ENCODE measurements around the gene CKMT1B.
"Not testable (repeated sequence)": the region's sequence is repeated elsewhere in the genome, so short reads cannot be mapped to it uniquely, and the experiment has no call there.

Gene CKMT1B

GRCh38 chr15:43550527-43551363, 43.1 kb upstream of the CKMT1B start:
- Histone ChIP-seq H3K23ac (ENCODE audit: low read depth, low read length, poor library complexity) (no peak overlapping the region), H2BK12ac (ENCODE audit: low read length) (no peak overlapping the region), H3K9ac (ENCODE audit: low read depth, low read length, poor library complexity) (no peak overlapping the region), H2BK120ac (ENCODE audit: low read depth, low read length) (no peak overlapping the region), H3K4me2 (ENCODE audit: insufficient read depth, low read length, poor library complexity, severe bottlenecking) (no peak overlapping the region), H3K27ac (replicated peaks; ENCODE audit: low read length) (no peak overlapping the region), H3K4ac (ENCODE audit: low read length) (no peak overlapping the region), H4K8ac (ENCODE audit: low read depth, low read length) (no peak overlapping the region), H3K4me3 (ENCODE audit: low read length in 2 of 2) (no peak overlapping the region), H3K36me3 (replicated peaks in 1 of 2; ENCODE audit: control insufficient read depth in 2 of 2, insufficient read depth in 2 of 2, low read length in 2 of 2) (no peaks in the 10 kb centered on the region), H3K4me1 (ENCODE audit: control insufficient read depth in 2 of 2, insufficient read depth in 1 of 2, low read depth in 1 of 2, low read length in 2 of 2) (no peaks in the 10 kb centered on the region), H3K27me3 (ENCODE audit: control insufficient read depth in 3 of 3, insufficient read depth in 3 of 3, low read depth in 1 of 3, low read length in 3 of 3) (no peaks in the 10 kb centered on the region), H3K79me1 (ENCODE audit: low read depth, low read length) (no peaks in the 10 kb centered on the region), H3K14ac (ENCODE audit: low read length) (no peak overlapping the region), H2BK5ac (ENCODE audit: low read length) (no peak overlapping the region), H4K91ac (ENCODE audit: low read depth, low read length, poor library complexity) (no peak overlapping the region), H2BK15ac (ENCODE audit: low read length) (no peak overlapping the region), H2AFZ (ENCODE audit: low read length) (no peak overlapping the region), H3K9me3 (replicated peaks in 1 of 2; ENCODE audit: control insufficient read depth in 2 of 2, insufficient read depth in 1 of 2, low read depth in 1 of 2, low read length in 2 of 2) (peaks cover 0 to 6% of the 10 kb centered on the region in 2 donors), H3K18ac (ENCODE audit: low read length) (no peak overlapping the region), H2AK5ac (ENCODE audit: low read depth, low read length) (no peak overlapping the region)
- DNase-seq (ENCODE audit: low spot score), result no peak
- no CpG with 5 or more reads among the region's 10 CpGs for WGBS, 2 donors (ENCODE audit: extremely low coverage in 2 of 2, insufficient read length in 2 of 2, insufficient replicate concordance in 1 of 2)

DNA sequence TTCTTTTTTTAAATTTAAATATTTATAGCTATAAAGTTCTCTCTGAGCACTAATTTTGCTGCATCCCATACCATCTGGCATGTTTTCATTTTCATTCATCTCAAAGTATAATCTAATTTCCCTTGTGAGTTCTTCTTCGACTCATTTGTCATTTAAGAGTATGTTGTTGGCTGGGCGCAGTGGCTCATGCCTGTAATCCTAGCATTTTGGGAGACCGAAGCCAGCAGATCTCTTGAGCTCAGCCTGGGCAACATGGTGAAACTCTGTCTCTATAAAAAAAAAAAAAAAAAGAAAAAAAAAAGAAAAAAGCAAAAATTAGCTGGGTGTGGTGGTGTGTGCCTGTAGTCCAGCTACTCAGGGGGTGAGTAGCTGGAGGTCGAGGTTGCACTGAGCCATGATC, 41.6 kb upstream of the CKMT1B start:
- Histone ChIP-seq H3K4ac (ENCODE audit: low read length) (no peak overlapping the region), H3K18ac (ENCODE audit: low read length) (no peak overlapping the region), H3K27me3 (ENCODE audit: control insufficient read depth in 3 of 3, insufficient read depth in 3 of 3, low read depth in 1 of 3, low read length in 3 of 3) (no peaks in the 10 kb centered on the region), H3K14ac (ENCODE audit: low read length) (no peak overlapping the region), H4K91ac (ENCODE audit: low read depth, low read length, poor library complexity) (no peak overlapping the region), H3K4me3 (ENCODE audit: low read length in 2 of 2) (no peak overlapping the region), H2BK15ac (ENCODE audit: low read length) (no peak overlapping the region), H3K9ac (ENCODE audit: low read depth, low read length, poor library complexity) (no peak overlapping the region), H2AK5ac (ENCODE audit: low read depth, low read length) (no peak overlapping the region), H3K36me3 (replicated peaks in 1 of 2; ENCODE audit: control insufficient read depth in 2 of 2, insufficient read depth in 2 of 2, low read length in 2 of 2) (no peaks in the 10 kb centered on the region), H2BK5ac (ENCODE audit: low read length) (no peak overlapping the region), H3K4me1 (ENCODE audit: control insufficient read depth in 2 of 2, insufficient read depth in 1 of 2, low read depth in 1 of 2, low read length in 2 of 2) (no peaks in the 10 kb centered on the region), H3K23ac (ENCODE audit: low read depth, low read length, poor library complexity) (no peak overlapping the region), H2BK120ac (ENCODE audit: low read depth, low read length) (no peak overlapping the region), H2AFZ (ENCODE audit: low read length) (no peak overlapping the region), H3K4me2 (ENCODE audit: insufficient read depth, low read length, poor library complexity, severe bottlenecking) (no peak overlapping the region), H3K79me1 (ENCODE audit: low read depth, low read length) (no peaks in the 10 kb centered on the region), H2BK12ac (ENCODE audit: low read length) (no peak overlapping the region), H4K8ac (ENCODE audit: low read depth, low read length) (no peak overlapping the region), H3K27ac (replicated peaks; ENCODE audit: low read length) (no peak overlapping the region), H3K9me3 (replicated peaks in 1 of 2; ENCODE audit: control insufficient read depth in 2 of 2, insufficient read depth in 1 of 2, low read depth in 1 of 2, low read length in 2 of 2) (peaks cover 0 to 6% of the 10 kb centered on the region in 2 donors)
- WGBS, 2 donors (ENCODE audit: extremely low coverage in 2 of 2, insufficient read length in 2 of 2, insufficient replicate concordance in 1 of 2), result no CpG with 5 or more reads among the region's 4 CpGs
- DNase-seq (ENCODE audit: low spot score), result no peak

DNA sequence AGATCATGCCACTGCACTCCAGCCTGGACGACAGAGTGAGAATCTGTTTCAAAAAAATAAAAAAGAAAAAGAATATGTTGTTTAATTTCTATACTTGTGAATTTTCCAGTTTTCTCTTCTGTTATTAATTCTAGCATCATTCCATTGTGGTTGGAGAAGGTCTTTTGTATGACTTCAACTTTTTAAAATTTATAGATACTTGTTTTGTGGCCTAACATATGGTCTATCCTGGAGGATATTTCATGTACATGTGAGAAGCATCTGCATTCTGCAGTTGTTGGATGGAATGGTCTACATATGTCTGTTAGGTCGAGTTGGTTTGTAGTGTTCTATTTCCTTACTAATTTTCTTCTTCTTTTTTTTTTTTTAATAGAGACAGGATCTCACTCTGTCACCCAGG, 40.8 kb upstream of the CKMT1B start:
- no peak overlapping the region for H3K4me3 ChIP-seq (ENCODE audit: low read length in 2 of 2)
- DNase-seq (ENCODE audit: low spot score), result no peak
- H3K9me3 ChIP-seq (replicated peaks in 1 of 2; ENCODE audit: control insufficient read depth in 2 of 2, insufficient read depth in 1 of 2, low read depth in 1 of 2, low read length in 2 of 2), result no peaks in the 10 kb centered on the region
- no peak overlapping the region for H2AFZ ChIP-seq (ENCODE audit: low read length)
- H3K9ac ChIP-seq (ENCODE audit: low read depth, low read length, poor library complexity), result no peak overlapping the region
- no peaks in the 10 kb centered on the region for H3K4me1 ChIP-seq (ENCODE audit: control insufficient read depth in 2 of 2, insufficient read depth in 1 of 2, low read depth in 1 of 2, low read length in 2 of 2)
- H3K27me3 ChIP-seq (ENCODE audit: control insufficient read depth in 3 of 3, insufficient read depth in 3 of 3, low read depth in 1 of 3, low read length in 3 of 3), result no peaks in the 10 kb centered on the region
- no peaks in the 10 kb centered on the region for H3K79me1 ChIP-seq (ENCODE audit: low read depth, low read length)
- no peak overlapping the region for H4K8ac ChIP-seq (ENCODE audit: low read depth, low read length)
- no peak overlapping the region for H3K23ac ChIP-seq (ENCODE audit: low read depth, low read length, poor library complexity)
- no peaks in the 10 kb centered on the region for H3K36me3 ChIP-seq (replicated peaks in 1 of 2; ENCODE audit: control insufficient read depth in 2 of 2, insufficient read depth in 2 of 2, low read length in 2 of 2)
- no peak overlapping the region for H2BK12ac ChIP-seq (ENCODE audit: low read length)
- H2AK5ac ChIP-seq (ENCODE audit: low read depth, low read length), result no peak overlapping the region
- H2BK120ac ChIP-seq (ENCODE audit: low read depth, low read length), result no peak overlapping the region
- no peak overlapping the region for H2BK15ac ChIP-seq (ENCODE audit: low read length)
- no peak overlapping the region for H3K4me2 ChIP-seq (ENCODE audit: insufficient read depth, low read length, poor library complexity, severe bottlenecking)
- H3K14ac ChIP-seq (ENCODE audit: low read length), result no peak overlapping the region
- H3K27ac ChIP-seq (replicated peaks; ENCODE audit: low read length), result no peak overlapping the region
- WGBS, 2 donors (ENCODE audit: extremely low coverage in 2 of 2, insufficient read length in 2 of 2, insufficient replicate concordance in 1 of 2), result no CpG with 5 or more reads among the region's 2 CpGs
- no peak overlapping the region for H3K18ac ChIP-seq (ENCODE audit: low read length)
- no peak overlapping the region for H4K91ac ChIP-seq (ENCODE audit: low read depth, low read length, poor library complexity)
- no peak overlapping the region for H3K4ac ChIP-seq (ENCODE audit: low read length)
- no peak overlapping the region for H2BK5ac ChIP-seq (ENCODE audit: low read length)

- H2AFZ ChIP-seq (ENCODE audit: low read length); H3K23ac ChIP-seq (ENCODE audit: low read depth, low read length, poor library complexity); H3K18ac ChIP-seq (ENCODE audit: low read length); H3K4me3 ChIP-seq (ENCODE audit: low read length in 2 of 2); H4K8ac ChIP-seq (ENCODE audit: low read depth, low read length); H3K27me3 ChIP-seq (ENCODE audit: control insufficient read depth in 3 of 3, insufficient read depth in 3 of 3, low read depth in 1 of 3, low read length in 3 of 3); H2BK120ac ChIP-seq (ENCODE audit: low read depth, low read length); H3K4ac ChIP-seq (ENCODE audit: low read length); H2BK15ac ChIP-seq (ENCODE audit: low read length); H2BK5ac ChIP-seq (ENCODE audit: low read length); H2BK12ac ChIP-seq (ENCODE audit: low read length); H3K4me2 ChIP-seq (ENCODE audit: insufficient read depth, low read length, poor library complexity, severe bottlenecking); DNase-seq (ENCODE audit: low spot score); H3K36me3 ChIP-seq (replicated peaks in 1 of 2; ENCODE audit: control insufficient read depth in 2 of 2, insufficient read depth in 2 of 2, low read length in 2 of 2); H3K27ac ChIP-seq (replicated peaks; ENCODE audit: low read length); H3K79me1 ChIP-seq (ENCODE audit: low read depth, low read length); H3K14ac ChIP-seq (ENCODE audit: low read length); H3K4me1 ChIP-seq (ENCODE audit: control insufficient read depth in 2 of 2, insufficient read depth in 1 of 2, low read depth in 1 of 2, low read length in 2 of 2); H3K9me3 ChIP-seq (replicated peaks in 1 of 2; ENCODE audit: control insufficient read depth in 2 of 2, insufficient read depth in 1 of 2, low read depth in 1 of 2, low read length in 2 of 2); H3K9ac ChIP-seq (ENCODE audit: low read depth, low read length, poor library complexity); H4K91ac ChIP-seq (ENCODE audit: low read depth, low read length, poor library complexity); H2AK5ac ChIP-seq (ENCODE audit: low read depth, low read length): not testable (repeated sequence)
- no CpG with 5 or more reads among the region's 3 CpGs for WGBS, 2 donors (ENCODE audit: extremely low coverage in 2 of 2, insufficient read length in 2 of 2, insufficient replicate concordance in 1 of 2)
Observed at GRCh38 chr15:43562753-43563152, 31.1 kb upstream of the CKMT1B start.

Data from neuronal stem cell (in vitro differentiated cells).